Naive thymus-derived CD8-positive, alpha-beta T cell (primary cell): ENCODE measurements around the gene FAM163B. TPM values are rescaled to one million over a fixed set of nuclear protein-coding genes. Genes with fewer than 3 reads are reported as not detected.
"Not testable (repeated sequence)": the region's sequence is repeated elsewhere in the genome, so short reads cannot be mapped to it uniquely, and the experiment has no call there.

Experiments
- ATAC-seq, 2 donors: fragments of 150-1000 bp; cut with Tn5 transposase in 1 of 2; sonication (Bioruptor Pico), chemical (Tn5 transposase) in 1 of 2; 1 replicate in 1 of 2; 2 replicates in 1 of 2; pipeline ENCODE4 v1.10.0; 2021; ENCODE audit warnings: mild to moderate bottlenecking in 2 of 2, moderate library complexity in 2 of 2
- POLR2A ChIA-PET: fragments of 350-600 bp; sonication (Branson Sonifier 250); formaldehyde crosslinking; loops from one replicate; lab custom pipeline; 2021; ENCODE audit warnings: antibody characterized with exemption; lab: Charles Lee
- DNase-seq, 10 donors: peaks; one replicate each; pipeline versions ENCODE4 v3.0.0 to v3.0.0-alpha.2; 2020 to 2022
- H3K27ac Mint-ChIP-seq, 10 donors: one replicate each; pipeline ENCODE4 v1.8.0; 2020 to 2022; ENCODE audit warnings: mild to moderate bottlenecking in 10 of 10, mixed read lengths in 10 of 10, moderate library complexity in 4 of 10, inconsistent platforms in 1 of 10
- H3K27me3 Mint-ChIP-seq, 5 donors: one replicate each; pipeline ENCODE4 v1.8.0; 2021 to 2022; ENCODE audit warnings: mixed read lengths in 5 of 5
- H3K36me3 Mint-ChIP-seq, 3 donors: one replicate each; pipeline ENCODE4 v1.8.0; 2020 to 2022; ENCODE audit warnings: mixed read lengths in 3 of 3, mild to moderate bottlenecking in 2 of 3, inconsistent platforms in 1 of 3
- H3K4me1 Mint-ChIP-seq, 4 donors: one replicate each; pipeline ENCODE4 v1.8.0; 2021 to 2022; ENCODE audit warnings: mixed read lengths in 4 of 4
- H3K4me3 Mint-ChIP-seq, 10 donors: one replicate each; pipeline ENCODE4 v1.8.0; 2020 to 2022; ENCODE audit warnings: mild to moderate bottlenecking in 10 of 10, mixed read lengths in 10 of 10, moderate library complexity in 6 of 10, inconsistent platforms in 1 of 10
- H3K9me3 Mint-ChIP-seq, 9 donors: one replicate each; pipeline ENCODE4 v1.8.0; 2020 to 2022; ENCODE audit warnings: mixed read lengths in 9 of 9, mild to moderate bottlenecking in 3 of 9, inconsistent platforms in 1 of 9, moderate library complexity in 1 of 9
- polyA plus RNA-seq, 3 donors: library from polyadenylated mRNA; unstranded; fragments of 300-500 nt; fragmentation: Illumina TruSeq; gene quantifications; one replicate each; pipeline ENCODE4 v1.2.3, GENCODE V29; 2021
- total RNA-seq, 8 experiments: library from RNA in 2 of 8; stranded (reverse) in 2 of 8; gene quantifications; one replicate each; pipeline ENCODE4 v1.2.3 and lab custom pipeline; 2021 to 2026

FAM163B gene
- total and polyA plus RNA-seq, 5 experiments from 2014 or later: not detected

GRCh38 chr9:133564451-133565116, 44.6 kb downstream of the FAM163B start:
- Mint-ChIP-seq H3K4me3 (no peak overlapping the region), H3K4me1 (peaks cover 6 to 11% (median 10%) of the 10 kb centered on the region in 4 donors), H3K9me3 (no peaks in the 10 kb centered on the region), H3K27ac (peak overlapping the region in 1 of 10 donors; percentile 91), H3K27me3 (peaks cover 0 to 2% (median 0%) of the 10 kb centered on the region in 5 donors), H3K36me3 (no peaks in the 10 kb centered on the region)
- no peak for DNase-seq
- ATAC-seq: no peak
- POLR2A ChIA-PET: no interaction called here

GRCh38 chr9:133563814-133564213, 45.4 kb downstream of the FAM163B start:
- DNase-seq, H3K9me3 Mint-ChIP-seq, H3K36me3 Mint-ChIP-seq, H3K27me3 Mint-ChIP-seq, ATAC-seq, POLR2A ChIA-PET: not testable (repeated sequence)
- Mint-ChIP-seq H3K4me3 (peak overlapping the region in 1 of 10 donors; percentile 9), H3K4me1 (peaks cover 4 to 12% (median 10%) of the 10 kb centered on the region in 4 donors), H3K27ac (peak overlapping the region in 6 of 10 donors; percentile 24 to 91 (median 76))

DNA sequence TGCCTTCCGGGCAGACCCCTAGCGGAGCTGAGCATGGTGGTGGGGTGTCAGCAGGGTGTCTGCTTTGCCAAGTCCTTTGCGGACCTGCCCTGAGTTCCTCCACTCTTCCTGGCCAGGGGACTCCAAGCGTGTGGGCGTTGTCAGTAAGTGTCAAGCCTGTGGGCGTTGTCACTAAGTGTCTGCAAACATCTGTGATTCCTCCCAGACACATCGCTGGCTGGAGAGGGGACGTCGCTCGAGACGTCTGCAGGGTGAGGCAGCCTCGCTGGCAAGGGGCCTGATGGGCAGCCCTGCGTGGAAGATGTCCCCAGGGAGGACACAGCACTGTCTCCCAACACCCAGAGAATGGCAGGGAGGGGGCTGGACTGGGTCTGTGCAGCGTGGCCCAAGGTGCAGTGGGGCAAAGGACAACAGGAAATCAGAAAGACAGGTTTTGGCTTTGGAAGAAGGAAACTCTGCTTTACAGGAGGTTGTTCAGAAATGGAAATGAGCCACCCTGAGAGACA, 45.8 kb downstream of the FAM163B start:
- POLR2A ChIA-PET: no interaction called here
- Mint-ChIP-seq H3K36me3 (no peaks in the 10 kb centered on the region), H3K9me3 (no peaks in the 10 kb centered on the region), H3K4me3 (peak overlapping the region in 1 of 10 donors; percentile 9), H3K4me1 (peaks cover 6 to 16% (median 11%) of the 10 kb centered on the region in 4 donors), H3K27ac (peak overlapping the region in 6 of 10 donors; percentile 24 to 91 (median 76)), H3K27me3 (peaks cover 0 to 3% (median 0%) of the 10 kb centered on the region in 5 donors)
- ATAC-seq (no peak), DNase-seq (no peak)

DNA sequence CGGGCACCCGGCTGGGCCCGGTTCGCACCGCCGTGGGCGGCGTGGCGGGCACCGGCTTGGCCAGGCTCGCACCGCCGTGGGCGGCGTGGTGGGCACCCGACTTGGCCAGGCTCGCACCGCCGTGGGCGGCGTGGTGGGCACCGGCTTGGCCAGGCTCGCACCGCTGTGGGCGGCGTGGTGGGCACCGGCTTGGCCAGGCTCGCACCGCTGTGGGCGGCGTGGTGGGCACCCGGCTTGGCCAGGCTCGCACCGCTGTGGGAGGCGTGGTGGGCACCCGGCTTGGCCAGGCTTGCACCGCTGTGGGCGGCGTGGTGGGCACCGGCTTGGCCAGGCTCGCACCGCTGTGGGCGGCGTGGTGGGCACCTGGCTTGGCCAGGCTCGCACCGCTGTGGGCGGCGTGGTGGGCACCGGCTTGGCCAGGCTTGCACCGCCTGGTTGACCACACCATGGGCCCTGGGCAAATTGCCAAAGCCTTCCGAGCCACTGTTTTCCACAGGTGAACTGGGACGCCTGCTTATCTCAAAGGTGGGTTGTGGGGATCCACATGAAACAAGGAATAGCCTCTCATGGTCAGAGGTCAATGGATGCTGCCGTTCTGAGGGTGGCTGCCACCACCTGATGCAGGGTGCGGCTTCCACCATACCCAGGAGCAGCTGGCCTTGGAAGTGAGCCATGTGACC, 46.4 kb downstream of the FAM163B start:
- Mint-ChIP-seq H3K36me3 (no peaks in the 10 kb centered on the region), H3K4me3 (no peak overlapping the region), H3K9me3 (no peaks in the 10 kb centered on the region), H3K27ac (peak overlapping the region in 1 of 10 donors; percentile 91), H3K27me3 (peaks cover 0 to 5% (median 0%) of the 10 kb centered on the region in 5 donors), H3K4me1 (peaks cover 9 to 21% (median 11%) of the 10 kb centered on the region in 4 donors)
- DNase-seq (no peak), ATAC-seq (no peak)
- POLR2A ChIA-PET: no interaction called here

GRCh38 chr9:133561976-133562554, 47.1 kb downstream of the FAM163B start:
- Mint-ChIP-seq H3K4me1 (peaks cover 9 to 21% (median 11%) of the 10 kb centered on the region in 4 donors), H3K36me3 (no peaks in the 10 kb centered on the region), H3K9me3 (no peaks in the 10 kb centered on the region), H3K27me3 (peaks cover 0 to 9% (median 0%) of the 10 kb centered on the region in 5 donors), H3K4me3 (no peak overlapping the region), H3K27ac (no peak overlapping the region)
- no peak for ATAC-seq
- POLR2A ChIA-PET: no interaction called here
- no peak for DNase-seq

DNA sequence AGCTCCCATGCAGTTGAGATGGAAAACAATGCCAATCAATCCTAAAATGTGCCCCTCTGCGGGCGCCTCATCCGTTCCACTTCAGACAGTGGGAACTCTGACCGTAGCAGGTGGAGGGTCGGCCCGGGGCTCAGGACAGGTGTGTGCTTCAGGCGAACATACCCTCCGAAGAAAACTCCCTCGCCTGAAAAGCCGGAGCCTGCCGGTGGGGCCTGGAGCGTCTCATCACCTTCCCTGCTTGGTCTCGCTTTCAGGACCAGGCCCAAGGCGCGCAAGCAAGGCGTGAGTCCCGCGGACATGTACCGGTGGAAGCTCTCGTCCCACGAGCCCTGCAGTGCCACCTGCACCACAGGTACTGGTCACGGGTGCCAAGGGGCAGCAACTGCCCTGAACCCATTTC, 48.2 kb downstream of the FAM163B start:
- H3K4me3 Mint-ChIP-seq: no peak overlapping the region
- H3K27me3 Mint-ChIP-seq: peaks cover 0 to 12% (median 2%) of the 10 kb centered on the region in 5 donors
- H3K4me1 Mint-ChIP-seq: peaks cover 9 to 21% (median 11%) of the 10 kb centered on the region in 4 donors
- H3K36me3 Mint-ChIP-seq: no peaks in the 10 kb centered on the region
- DNase-seq (no peak), ATAC-seq (no peak)
- H3K27ac Mint-ChIP-seq: no peak overlapping the region
- POLR2A ChIA-PET: no interaction called here
- no peaks in the 10 kb centered on the region for H3K9me3 Mint-ChIP-seq

DNA sequence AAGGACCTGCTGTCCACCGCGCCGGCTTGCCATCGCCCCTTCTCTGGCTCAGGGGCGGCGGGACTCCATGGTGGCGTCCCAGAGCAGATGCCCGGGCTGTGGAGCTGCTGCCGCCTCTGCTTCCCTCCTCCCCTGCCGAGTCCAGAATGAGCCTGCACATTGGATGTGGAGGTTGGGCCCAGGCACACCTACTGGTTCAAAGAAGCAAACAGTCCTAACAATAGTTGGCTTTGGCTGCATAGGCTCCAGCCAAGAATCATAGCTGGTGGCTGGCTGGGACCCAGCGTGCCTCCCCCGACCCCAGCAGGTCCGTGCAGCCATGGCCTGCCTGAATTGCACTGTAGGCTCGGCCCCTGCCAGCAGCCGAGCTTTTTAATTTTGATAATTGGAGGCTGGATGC, 48.9 kb downstream of the FAM163B start:
- no peak for ATAC-seq
- Mint-ChIP-seq H3K4me3 (no peak overlapping the region), H3K36me3 (no peaks in the 10 kb centered on the region), H3K27me3 (peaks cover 0 to 12% (median 2%) of the 10 kb centered on the region in 5 donors), H3K27ac (no peak overlapping the region), H3K4me1 (peaks cover 9 to 21% (median 11%) of the 10 kb centered on the region in 4 donors), H3K9me3 (no peaks in the 10 kb centered on the region)
- DNase-seq: no peak
- POLR2A ChIA-PET: no interaction called here

DNA sequence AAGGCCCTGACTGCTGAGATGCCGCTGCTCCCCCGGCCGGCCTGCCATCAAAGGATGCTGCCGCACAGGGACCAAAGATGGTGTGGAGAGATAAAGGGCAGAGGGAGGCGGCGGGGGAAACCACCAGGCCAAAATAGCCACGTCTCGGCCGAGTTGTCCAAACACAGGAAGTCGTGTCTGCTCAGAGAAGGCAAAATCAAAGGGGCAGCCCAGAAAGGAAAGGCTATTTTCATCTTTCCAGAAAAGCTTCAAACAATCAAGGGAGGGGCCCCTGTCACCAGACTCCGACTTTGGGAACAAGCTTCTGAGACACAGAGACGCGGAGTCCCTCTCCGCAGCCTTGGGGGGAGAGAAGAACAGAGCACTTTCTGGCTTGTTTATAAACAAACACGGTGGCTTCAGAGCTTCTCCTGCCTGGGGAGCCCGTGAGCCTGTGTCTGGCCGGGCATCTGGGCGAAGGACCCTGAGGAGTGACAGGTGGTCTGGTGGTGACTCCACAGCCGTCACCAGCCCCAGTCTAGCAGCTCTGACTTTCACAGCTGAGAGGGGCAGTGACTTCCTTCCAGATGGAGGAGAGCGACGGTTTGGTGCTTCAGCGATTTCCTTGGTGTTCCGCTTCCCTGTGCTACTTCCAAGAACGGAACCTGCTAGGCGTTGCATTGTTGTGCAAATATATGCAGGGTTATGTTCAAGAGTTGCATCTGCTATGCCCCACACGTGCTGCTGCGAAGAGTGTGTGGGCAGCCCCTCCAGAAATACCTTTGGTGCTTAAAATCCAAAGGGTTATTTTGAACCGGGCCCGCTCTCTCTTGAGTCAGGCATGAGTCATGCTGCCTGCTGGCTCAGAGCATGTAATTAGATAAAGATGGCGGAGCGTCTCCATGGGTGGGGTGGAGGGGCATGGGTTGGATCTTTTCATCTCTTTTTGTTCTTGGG, 50.7 kb downstream of the FAM163B start:
- no peak for DNase-seq
- Mint-ChIP-seq H3K9me3 (no peaks in the 10 kb centered on the region), H3K4me1 (peaks cover 4 to 20% (median 9%) of the 10 kb centered on the region in 4 donors), H3K27me3 (peaks cover 0 to 12% (median 2%) of the 10 kb centered on the region in 5 donors), H3K4me3 (no peak overlapping the region), H3K36me3 (no peaks in the 10 kb centered on the region), H3K27ac (peak overlapping the region in 6 of 10 donors; percentile 27 to 79 (median 62))
- POLR2A ChIA-PET: no interaction called here
- no peak for ATAC-seq

DNA sequence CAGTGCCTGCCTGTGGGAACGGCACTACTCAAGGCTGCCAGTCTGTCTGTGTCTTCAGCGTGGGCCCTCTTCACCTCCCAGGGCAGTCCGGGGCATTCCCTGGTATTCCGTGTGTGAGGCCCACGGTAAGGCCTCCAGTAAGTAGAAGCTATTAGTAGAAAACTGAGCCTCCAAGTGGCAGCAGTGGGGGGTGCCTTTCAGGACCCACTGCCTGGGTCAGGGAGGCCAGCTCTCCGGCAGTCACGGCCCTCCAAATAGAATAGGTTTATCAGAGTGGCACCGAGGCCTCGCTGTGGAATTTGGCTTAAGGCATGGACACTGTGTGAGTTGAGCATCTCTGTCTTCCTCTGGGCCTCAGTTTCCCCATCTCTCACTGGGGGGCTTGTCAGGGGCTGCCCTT, 51.6 kb downstream of the FAM163B start:
- Mint-ChIP-seq H3K4me3 (no peak overlapping the region), H3K36me3 (no peaks in the 10 kb centered on the region), H3K9me3 (no peaks in the 10 kb centered on the region), H3K27ac (no peak overlapping the region), H3K4me1 (peaks cover 0 to 15% (median 5%) of the 10 kb centered on the region in 4 donors), H3K27me3 (peaks cover 0 to 12% (median 2%) of the 10 kb centered on the region in 5 donors)
- no peak for ATAC-seq
- POLR2A ChIA-PET: no interaction called here
- DNase-seq: no peak

- POLR2A ChIA-PET: no interaction called here
- peaks cover 0 to 12% (median 2%) of the 10 kb centered on the region in 5 donors for H3K27me3 Mint-ChIP-seq
- no peak overlapping the region for H3K27ac Mint-ChIP-seq
- no peak for ATAC-seq
- no peak overlapping the region for H3K4me3 Mint-ChIP-seq
- peaks cover 0 to 15% (median 5%) of the 10 kb centered on the region in 4 donors for H3K4me1 Mint-ChIP-seq
- no peaks in the 10 kb centered on the region for H3K9me3 Mint-ChIP-seq
- no peaks in the 10 kb centered on the region for H3K36me3 Mint-ChIP-seq
- DNase-seq: no peak
These were observed 52.8 kb downstream of the FAM163B start for GRCh38 chr9:133556354-133556753.

- POLR2A ChIA-PET: no interaction called here
- H3K4me3 Mint-ChIP-seq: no peak overlapping the region
- ATAC-seq: no peak
These were observed 54.5 kb downstream of the FAM163B start for GRCh38 chr9:133554729-133555128.

More at GRCh38 chr9:133554729-133555128, 54.5 kb downstream of the FAM163B start:
- Mint-ChIP-seq H3K27me3 (peaks cover 0 to 12% (median 2%) of the 10 kb centered on the region in 5 donors), H3K27ac (no peak overlapping the region), H3K4me1 (peaks cover 0 to 12% (median 5%) of the 10 kb centered on the region in 4 donors), H3K36me3 (no peaks in the 10 kb centered on the region), H3K9me3 (no peaks in the 10 kb centered on the region)
- DNase-seq: no peak
